H4 (cell line): Measurements from ENCODE around the gene AHDC1. TPM values are rescaled to one million over a fixed set of nuclear protein-coding genes. Genes with fewer than 3 reads are reported as not detected.
A peak's percentile ranks its signal among the peaks of the same experiment; 100 is the strongest.
"Not testable (repeated sequence)": the region's sequence is repeated elsewhere in the genome, so short reads cannot be mapped to it uniquely, and the experiment has no call there.

Experiments used
- DNase-seq: peaks from one replicate; pipeline ENCODE4 v3.0.0-alpha.2; 2015; ENCODE audit warnings: low spot score
- total RNA-seq: library from RNA; depleted of rRNA; stranded (reverse); fragments of >200 nt; shearing (Covaris generic); gene quantifications from 2 replicates; pipeline ENCODE4 v1.2.3, GENCODE V29; 2014; rRNA removed

The AHDC1 gene, protein sequence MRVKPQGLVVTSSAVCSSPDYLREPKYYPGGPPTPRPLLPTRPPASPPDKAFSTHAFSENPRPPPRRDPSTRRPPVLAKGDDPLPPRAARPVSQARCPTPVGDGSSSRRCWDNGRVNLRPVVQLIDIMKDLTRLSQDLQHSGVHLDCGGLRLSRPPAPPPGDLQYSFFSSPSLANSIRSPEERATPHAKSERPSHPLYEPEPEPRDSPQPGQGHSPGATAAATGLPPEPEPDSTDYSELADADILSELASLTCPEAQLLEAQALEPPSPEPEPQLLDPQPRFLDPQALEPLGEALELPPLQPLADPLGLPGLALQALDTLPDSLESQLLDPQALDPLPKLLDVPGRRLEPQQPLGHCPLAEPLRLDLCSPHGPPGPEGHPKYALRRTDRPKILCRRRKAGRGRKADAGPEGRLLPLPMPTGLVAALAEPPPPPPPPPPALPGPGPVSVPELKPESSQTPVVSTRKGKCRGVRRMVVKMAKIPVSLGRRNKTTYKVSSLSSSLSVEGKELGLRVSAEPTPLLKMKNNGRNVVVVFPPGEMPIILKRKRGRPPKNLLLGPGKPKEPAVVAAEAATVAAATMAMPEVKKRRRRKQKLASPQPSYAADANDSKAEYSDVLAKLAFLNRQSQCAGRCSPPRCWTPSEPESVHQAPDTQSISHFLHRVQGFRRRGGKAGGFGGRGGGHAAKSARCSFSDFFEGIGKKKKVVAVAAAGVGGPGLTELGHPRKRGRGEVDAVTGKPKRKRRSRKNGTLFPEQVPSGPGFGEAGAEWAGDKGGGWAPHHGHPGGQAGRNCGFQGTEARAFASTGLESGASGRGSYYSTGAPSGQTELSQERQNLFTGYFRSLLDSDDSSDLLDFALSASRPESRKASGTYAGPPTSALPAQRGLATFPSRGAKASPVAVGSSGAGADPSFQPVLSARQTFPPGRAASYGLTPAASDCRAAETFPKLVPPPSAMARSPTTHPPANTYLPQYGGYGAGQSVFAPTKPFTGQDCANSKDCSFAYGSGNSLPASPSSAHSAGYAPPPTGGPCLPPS (N-terminal part only)
- total RNA-seq = 2.0 and 3.6 TPM in 2 replicates

DNA sequence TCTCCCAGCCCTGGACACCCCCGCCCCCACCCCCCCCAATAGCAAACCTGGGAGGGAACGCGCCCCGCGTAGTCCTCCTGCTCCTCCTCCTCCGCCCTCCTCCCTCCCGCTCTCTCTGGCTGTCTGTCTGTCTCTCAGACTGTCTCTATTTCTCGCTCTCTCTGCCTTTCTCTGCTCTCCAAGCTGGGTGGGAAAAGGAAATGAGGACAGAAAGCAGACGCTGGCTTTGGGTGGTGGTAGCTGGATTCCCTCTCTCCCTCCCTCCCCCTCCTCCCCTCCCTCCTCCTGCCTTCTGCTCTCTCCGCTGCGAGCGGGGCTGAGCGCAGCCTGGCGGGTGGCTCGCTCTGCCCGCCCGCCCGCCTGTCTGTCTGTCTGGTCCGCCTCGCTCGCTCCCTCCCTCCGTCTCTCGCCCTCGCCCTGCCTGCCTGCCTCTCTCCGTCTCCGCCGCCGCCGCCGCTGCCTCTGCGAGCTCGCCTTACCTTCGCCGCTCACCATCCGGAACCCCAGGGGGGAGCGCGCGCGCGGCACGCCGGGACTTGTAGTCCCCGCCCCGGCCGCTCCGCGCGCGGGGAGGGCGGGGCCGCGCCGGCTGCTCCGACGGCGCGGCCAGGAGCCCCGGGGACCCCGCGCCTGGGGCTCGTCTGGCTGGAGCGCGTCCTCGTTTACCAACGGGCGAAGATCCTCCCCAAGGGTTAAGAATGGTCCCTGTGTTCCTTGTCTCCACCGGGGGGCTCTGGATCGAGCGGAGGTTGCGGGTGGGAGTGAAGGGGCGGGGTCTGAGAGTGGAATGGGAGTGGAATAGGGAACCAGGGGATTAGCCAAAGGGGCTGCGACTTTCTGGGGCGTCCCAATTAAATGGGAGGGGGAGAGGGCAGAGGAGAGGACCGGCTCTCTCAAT is at the start of gene AHDC1:
AHDC1 (minus strand) TSS at position 464 of the 898 bp plus-strand sequence. CDS start 52,029 bp downstream, outside the sequence.
- DNase-seq = peak; percentile 77

DNA sequence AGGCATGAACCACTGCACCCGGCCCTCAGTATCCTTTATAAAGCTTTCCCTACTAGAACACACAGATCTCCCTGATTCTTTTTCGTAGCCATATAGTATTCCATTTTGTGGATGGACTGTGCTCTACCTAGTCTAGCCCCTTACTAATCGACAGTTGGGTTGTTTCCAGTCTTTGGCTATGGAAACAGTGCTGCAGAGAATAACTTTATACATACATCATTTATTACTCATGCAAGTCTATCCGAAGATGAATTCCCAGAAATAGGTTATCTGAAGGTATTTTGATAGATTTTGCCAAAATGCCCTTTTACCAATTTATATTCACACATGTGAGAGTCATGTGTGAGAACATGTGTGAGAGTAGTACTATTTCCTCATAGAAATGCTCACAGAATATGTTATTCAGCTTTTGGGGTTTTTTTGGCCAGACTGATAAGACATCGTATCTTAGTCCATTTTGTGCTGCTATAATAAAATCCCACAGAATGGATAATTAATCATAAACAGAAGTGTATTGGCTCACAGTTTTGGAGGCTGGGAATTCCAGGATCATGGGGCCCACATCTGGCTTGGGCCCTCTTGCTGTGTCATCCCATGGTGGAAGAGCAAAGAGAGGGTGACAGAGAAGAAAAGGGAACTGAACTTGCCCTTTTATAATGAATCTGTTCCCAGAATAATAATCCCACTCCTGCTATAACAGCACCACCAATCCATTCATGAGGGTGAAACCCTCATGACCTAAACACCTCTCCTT is 48.3 kb upstream of the AHDC1 start:
- DNase-seq = no peak

DNA sequence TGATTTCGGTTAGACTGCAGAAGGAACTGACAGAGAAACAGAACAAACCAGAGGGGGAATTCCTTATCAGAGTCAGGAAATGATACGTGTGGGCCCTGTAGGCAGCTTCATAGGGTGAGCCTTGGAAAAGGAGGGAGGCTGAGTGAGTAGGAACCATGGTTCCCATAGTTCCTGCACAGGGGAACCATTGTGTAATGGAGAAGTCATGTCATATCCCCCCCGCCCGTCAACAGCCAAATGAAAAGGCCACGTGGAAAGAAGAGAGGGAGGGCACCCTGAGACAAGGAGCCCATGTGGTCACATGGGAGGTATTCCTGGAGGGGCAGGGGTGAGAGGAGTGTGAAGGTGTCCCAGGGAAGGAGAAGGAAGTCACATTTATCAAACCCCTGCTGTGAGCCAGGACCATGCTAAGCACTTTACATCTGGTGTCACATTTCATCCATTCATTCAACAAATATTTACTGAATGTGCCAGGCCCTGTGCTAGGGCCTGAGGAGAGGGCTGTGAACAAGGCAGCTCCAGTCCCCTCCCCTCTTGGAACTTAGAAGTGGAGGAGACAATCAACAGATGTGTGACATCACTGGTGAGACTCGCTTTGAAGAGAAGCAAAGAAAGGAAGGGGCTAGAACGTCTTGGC is 46.7 kb upstream of the AHDC1 start:
- no peak for DNase-seq

DNA sequence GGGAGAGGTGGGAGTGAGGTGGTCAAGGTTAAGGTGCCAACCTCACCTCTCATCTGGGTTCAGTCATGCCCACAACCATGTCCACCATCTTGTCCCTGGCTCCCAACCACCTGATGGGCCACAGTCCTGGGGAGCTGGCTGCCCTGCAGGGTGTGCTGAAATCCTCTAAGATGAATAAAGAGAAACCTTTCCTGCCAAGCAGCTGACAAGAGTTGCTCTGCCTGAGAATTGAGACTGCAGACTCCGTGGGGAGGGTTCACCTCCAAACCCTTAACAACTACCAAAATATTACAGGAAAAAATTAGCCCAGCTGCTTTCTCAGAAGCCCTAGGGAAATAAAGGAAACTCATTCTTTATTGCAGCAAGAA is 46.2 kb upstream of the AHDC1 start:
- DNase-seq = no peak

DNA sequence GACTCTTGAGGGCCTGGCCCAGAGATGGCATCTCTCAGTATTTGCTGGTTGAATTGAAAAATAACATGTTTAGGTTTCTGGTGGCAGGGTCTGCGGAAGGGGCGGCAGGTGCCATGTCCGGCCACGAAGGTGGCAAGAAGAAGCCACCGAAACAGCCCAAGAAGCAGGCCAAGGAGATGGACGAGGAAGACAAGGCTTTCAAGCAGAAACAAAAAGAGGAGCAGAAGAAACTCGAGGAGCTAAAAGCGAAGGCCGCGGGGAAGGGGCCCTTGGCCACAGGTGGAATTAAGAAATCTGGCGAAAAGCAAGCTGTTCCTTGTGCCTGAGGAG is 45.3 kb upstream of the AHDC1 start:
- DNase-seq = no peak

DNA sequence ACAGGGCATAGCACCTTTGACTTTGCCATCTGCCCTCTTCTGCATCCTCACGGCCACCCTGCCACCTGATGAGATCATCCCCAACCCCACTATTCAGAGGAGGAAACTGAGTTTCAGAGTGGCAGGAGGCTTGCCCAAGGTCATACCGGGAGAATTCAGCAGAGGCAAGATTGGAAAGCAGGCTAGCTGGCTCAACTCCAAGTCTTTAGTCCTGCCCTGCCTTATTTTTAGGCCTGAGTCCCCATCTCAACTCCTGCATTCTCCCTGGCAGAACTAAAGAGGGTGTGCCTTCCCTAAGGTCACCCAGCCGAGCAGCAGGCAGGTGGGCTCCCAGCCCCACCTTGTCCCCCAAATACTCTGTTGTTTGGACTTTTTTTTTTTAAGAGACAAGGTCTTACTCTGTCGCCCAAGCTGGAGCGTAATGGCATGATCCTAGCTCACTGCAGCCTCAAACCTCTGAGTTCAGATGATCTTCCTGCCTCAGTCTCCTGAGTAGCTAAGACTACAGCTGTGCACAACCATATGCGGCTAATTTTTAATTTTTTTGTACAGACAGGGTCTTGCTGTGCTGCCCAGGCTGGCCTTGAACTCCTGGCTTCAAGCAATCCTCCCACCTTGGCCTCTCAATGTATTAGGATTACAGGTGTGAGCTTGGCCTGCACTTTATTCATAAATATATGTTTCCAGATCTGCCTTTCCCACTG is 44.8 kb upstream of the AHDC1 start:
- no peak for DNase-seq

DNA sequence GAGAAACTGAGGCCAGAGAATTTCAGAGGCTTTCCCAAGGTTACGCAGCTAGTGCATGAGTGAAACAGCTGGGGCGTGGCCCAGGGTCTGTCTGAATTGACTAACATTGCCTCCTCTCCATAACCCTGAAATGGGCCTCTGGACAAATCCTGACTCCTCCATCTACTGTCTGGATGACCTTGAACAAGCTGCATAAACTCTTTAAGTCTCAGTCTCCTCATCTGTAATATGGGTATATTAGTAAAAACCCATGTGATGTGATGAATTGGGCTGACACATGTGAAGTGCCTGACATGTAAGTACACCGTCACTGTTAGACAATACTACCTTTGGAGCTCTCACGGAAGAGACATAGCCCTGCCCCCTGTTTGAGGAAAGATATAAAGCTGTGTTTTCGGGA is 43.4 kb upstream of the AHDC1 start:
- no peak for DNase-seq

DNA sequence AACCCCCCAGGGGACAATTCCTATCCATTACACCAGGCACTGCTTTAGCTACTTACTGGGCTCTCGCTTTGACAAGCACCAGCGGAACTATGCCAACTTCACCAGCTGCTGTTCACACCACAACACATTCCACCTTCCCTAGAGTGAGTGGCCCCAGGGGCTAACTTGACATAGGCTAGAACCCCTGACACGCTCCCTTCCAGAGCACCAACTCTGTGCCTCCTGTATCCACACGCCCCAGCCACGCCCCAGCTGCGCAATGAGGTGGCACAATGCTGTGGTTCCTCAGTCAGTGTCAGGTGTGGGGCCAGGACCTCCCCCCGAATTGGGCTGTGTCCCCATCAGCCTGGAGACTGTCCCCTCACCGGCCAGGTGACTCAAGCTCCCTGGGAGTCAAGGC is 42.7 kb upstream of the AHDC1 start:
- no peak for DNase-seq

DNA sequence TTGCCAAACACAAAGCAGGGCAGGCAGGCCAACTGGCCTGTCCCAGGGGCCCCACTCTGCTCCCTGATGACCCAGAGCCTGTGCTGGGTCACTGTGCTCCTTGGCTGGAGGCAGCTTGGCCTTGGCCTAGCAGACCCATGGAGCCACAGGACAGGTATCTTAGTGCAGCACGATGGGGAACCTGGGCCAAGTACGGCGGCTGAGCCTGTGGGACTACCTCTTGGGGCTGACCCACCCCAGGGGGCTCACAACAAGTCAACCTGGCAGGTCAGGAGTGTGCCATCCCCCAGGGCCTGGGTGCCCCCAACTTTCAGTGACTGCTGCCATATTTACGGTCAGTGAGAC is 41.1 kb upstream of the AHDC1 start:
- no peak for DNase-seq

DNA sequence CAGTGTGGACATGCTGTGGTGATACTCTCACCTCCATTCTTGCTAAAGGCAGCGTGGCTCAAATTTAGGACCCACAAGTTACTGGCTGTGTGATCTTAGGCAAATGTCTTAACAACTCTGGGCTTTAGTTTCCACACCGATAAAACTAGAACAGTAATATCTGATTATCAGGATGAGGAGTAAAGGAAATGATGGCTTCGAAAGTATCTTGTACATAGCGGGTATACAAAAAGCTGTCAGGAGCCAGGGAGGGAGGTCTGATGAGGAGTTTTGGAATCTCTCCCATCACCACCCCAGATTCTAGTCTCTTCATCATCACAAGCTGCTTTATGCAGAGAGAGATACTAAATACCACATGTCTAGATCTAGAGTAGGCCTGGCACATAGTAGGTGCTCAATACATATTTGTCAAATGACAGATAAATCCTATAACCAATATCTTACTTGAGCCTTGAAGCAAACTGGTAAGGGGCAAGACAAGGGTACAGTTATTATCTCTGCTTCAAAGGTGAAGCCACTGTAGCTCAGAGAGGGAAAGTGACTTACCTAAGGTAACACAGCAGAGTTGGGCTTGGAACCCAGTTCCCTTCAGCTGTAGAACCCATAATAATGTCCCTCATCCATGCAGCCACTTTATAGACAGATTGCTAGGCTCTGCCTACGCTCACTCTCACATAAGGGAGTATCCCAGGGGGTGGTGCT is 40.6 kb upstream of the AHDC1 start:
- DNase-seq = no peak

DNA sequence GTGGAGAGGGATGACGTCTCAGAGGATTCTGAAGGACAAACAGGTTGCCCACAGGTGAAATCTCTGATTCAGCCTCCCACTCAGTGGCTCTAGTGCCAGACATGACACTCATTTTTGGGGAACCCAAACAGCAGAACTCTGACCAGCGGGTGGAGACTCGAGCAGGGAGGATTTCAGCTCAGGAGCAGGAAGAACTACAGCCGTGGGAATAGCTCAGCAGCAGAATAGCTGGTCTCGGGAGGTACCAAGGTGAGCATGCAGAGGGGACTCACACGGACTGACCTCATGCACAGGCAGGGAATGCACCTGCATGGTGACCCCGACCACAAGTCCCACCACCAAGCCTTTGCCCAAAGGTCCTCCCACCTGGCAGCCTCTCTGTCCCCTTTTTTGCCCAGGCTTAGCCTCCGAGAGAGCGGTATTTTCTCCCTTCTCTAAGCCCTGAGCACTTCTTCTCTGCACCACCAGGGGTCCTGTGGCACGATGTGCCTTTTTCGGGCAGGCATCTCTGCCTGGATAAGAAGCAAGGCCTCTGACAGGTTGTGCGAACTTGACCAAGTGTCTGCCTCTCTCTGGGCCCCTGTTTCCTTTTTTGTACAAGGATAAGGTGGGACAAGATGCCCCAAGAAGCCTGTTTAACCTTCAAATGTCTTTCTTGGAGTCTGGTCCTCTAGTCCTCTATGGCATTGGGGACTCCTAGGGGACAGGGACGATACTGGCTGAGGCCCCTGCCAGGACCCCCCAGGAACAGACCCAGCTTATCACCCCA is 39.8 kb upstream of the AHDC1 start:
- DNase-seq = no peak

DNA sequence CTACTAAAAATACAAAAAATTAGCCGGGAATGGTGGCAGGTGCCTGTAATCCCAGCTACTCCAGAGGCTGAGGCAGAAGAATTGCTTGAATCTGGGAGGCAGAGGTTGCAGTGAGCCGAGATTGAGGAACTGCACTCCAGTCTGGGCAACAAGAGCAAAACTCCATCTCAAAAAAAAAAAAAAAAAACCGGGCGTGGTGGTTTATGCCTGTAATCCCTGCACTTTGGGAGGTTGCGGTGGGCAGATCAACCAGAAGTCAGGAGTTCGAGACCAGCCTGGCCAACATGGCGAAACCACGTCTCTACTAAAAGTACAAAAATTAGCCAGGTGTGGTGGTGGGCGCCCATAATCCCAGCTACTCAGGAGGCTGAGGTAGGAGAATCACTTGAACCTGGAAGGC is 36.6 kb upstream of the AHDC1 start:
- not testable (repeated sequence) for DNase-seq

DNA sequence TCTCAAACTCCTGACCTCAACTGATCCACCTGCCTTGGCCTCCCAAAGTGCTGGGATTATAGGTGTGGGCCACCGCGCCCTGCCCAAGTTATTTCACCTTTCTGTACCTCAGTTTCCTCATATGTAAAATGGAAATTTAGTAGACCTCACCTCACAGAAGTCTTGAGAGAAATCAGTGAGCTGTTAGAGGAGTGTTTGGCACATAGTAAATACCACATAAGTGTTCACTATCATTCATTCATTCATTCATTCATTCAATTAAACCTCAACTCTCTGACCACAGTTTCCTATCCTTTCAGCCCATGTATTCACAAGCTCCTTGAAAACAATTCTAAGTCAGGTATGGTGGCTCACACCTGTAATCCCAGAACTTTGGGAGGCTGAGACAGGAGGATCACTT is 34.9 kb upstream of the AHDC1 start:
- DNase-seq = no peak

DNA sequence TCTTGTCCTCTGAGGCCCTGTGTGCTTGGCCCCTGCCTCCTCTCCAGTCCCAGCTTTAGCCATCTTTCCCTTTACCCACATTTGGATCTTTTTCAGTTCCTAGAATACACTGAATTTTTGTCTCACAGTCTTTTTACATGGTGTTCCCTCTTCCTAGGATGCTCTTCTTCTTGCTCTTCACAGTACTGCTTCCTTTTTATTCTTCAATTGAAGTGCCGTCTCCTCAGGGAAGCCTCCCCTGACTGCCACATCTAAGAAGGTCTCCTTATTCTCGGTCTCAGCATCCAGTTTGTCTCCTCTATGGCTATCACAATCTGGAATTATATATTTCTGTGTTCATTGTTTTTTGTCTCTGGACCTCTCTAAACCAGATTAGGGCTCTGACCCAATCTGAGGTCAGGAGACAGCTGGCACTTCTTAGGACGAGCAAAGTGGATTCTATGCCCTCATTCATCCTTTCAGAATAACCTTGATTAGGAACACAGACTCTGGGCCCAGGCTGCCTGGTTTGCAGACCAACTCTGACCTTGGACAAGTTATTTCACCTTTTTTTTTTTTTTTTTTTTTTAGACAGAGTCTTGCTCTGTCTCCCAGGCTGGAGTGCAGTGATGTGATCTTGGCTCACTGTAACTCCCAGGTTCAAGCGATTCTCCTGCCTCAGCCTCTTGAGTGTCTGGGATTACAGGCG is 34.2 kb upstream of the AHDC1 start:
- DNase-seq = no peak

DNA sequence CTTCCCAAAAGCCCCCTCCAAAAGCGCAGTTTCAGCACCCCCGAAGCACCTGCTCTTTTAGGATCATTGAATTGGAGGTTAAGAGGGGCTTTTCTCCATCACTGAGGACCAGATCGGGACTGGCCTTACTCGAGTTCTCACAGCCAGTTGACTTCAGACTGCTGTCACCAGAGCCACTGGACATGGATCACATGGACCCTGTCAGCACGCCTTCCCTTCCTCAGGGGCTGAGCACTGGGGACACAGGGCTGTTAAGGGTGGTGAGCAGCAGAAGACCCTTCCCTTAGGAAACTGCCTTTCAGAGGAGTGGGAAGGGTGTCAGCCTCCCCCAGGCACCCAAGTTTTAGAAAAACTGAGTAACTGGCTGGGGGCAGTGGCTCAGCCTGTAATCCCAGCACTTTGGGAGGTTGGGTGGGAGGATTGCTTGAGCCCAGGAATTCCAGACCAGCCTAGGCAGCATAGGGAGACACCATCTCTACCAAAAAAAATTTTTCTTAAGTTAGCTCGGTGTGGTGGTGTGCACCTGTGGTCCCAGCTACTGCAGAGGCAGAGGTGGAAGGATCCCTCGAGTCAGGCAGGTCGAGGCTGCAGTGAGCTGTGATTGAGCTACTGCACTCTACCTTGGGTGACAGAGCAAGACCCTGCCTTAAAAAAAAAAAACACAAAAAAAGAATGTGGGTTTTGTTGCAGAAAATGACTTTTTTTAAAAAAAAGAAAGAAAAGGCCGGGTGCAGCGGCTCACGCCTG is 31.6 kb upstream of the AHDC1 start:
- no peak for DNase-seq

DNA sequence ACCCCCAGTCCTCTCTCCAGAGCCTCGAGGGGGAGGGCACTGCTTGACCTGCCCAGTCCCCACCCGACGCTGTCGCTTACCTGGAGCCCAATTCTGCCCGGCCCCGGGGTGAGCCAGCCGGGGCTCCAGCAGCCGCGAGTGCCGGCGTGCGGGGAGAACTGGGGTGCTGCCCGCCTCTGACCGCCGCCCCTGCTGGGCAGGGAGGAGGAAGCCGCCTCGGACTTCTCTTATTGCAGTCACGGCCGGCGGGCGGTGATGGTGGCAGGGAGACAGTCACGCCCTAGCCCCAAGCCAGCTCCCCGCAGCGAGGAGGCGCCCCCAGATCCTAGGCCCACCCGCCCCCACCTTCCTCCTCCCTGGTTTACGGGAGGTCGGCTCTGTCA is 31.0 kb upstream of the AHDC1 start, which contains the start of gene FGR:
FGR (minus strand) TSS at position 201 of the 383 bp plus-strand sequence. CDS start 11,269 bp downstream, outside the sequence.
- no peak for DNase-seq
